ENCODE data around the gene RABEP2. TPM values are rescaled to one million over a fixed set of nuclear protein-coding genes. Genes with fewer than 3 reads are reported as not detected.
A peak's percentile ranks its signal among the peaks of the same experiment; 100 is the strongest.

The RABEP2 gene
- total and polyA plus RNA-seq, 9 of the 15 experiments (the other 6 are each of a cell fraction or from before 2014, with no cell fraction given), result 0.15 to 13.4 (median 3.5) TPM

DNA sequence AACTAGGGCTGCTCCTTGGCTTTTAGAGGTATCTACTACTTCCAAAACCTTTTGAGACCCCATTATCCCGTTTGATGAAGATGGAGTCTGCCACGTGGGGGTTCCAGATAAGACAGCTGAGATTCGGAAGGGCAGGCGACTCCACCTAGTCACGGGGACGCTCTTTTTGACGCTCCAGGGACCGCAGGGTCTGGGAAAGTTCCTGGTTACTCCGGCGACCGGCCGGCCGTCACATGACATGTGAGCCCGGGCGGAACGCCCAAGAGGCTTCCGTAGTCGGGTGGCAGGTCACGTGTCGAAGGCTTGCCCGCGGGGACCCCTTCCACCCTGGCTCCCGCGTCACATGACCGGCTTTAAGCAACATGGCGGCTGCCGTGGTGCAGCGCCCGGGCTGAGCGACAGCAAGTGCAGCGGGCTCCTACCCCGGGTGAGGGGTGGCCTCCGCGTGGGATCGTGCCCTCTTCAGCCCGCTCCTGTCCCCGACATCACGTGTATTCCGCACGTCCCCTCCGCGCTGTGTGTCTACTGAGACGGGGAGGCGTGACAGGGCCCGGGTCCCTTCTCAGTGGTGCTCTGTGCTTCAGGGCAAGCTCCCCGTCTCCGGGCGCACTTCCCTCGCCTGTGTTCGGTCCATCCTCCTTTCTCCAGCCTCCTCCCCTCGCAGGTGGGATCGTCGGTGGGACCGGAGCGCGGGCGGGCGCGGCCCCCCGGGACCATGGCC is 49.6 kb upstream of the RABEP2 start, which contains the start of gene SPNS1:
Gene SPNS1 (plus strand): TSS at position 342 of the 721 bp plus-strand sequence. CDS start 374 bp downstream, at position 716.
- Histone ChIP-seq H3K4me2 (ENCODE audit: insufficient read depth, low read length) (peak within 1 kb of the TSS; percentile 99), H3K27ac (ENCODE audit: extremely low read depth, low read depth, low read length) (peak within 1 kb of the TSS; percentile 63), H3K4me3 (peak within 1 kb of the TSS; percentile 94), H3K79me2 (ENCODE audit: control insufficient read depth, insufficient read depth, low read length) (peaks cover 9% of the 10 kb centered on the region; the same call in 2 of the 3 replicates), H3K9me1 (ENCODE audit: control insufficient read depth, insufficient read depth, low read length) (peaks cover 4% of the 10 kb centered on the region), H4K20me1 (replicated peaks; ENCODE audit: control insufficient read depth, insufficient read depth, low read length) (no peaks in the 10 kb centered on the region), H3K4me1 (replicated peaks in 1 of 2; ENCODE audit: control insufficient read depth in 2 of 2, insufficient read depth in 2 of 2, low read length in 2 of 2) (peaks cover 11 to 27% of the 10 kb centered on the region in 2 experiments; a peak in 3 of 5 replicates), H3K9ac (ENCODE audit: insufficient read depth in 1 of 2, low read depth in 2 of 2, low read length in 2 of 2) (peak within 1 kb of the TSS; percentile 77 to 97), H3K9me3 (replicated peaks; ENCODE audit: control insufficient read depth, insufficient read depth, low read depth, low read length) (no peaks in the 10 kb centered on the region), H3K36me3 (ENCODE audit: control insufficient read depth, insufficient read depth, low read length) (peaks cover 20% of the 10 kb centered on the region; the same call in 2 of the 3 replicates), H2AFZ (ENCODE audit: low read depth, low read length) (peak within 1 kb of the TSS; percentile 95), H3K27me3 (ENCODE audit: control insufficient read depth in 2 of 2, insufficient read depth in 2 of 2, low read length in 2 of 2) (no peaks in the 10 kb centered on the region)
- in situ Hi-C loops (cut with MboI) (loop anchor here (10.0 to 25.0 kb wide), 3 partner anchors 290 to 1238 kb away; no protein-coding TSS in a partner anchor), intact Hi-C loops (cut with micrococcal nuclease) (no loop called here)
- CTCF ChIA-PET (ENCODE audit: low intra/inter-chr PET ratio), result interaction anchor here (1.3 kb wide), 1 partner anchor 1047 kb away, joined by 5 read pairs; no protein-coding TSS in a partner anchor
- peak; percentile 98 for ATAC-seq
- no TSS peak for BruUV-seq (replicated peaks)
- peak; percentile 95 to 97 (median 96) for DNase-seq (ENCODE audit: extremely low read depth in 1 of 4, low spot score in 3 of 4)
- POLR2A ChIA-PET, result interaction anchor here (1.0 to 1.4 kb wide), 2 partner anchors 12 to 112 kb away, joined by 3 to 5 read pairs; no protein-coding TSS in a partner anchor
- peak; percentile 89 for FAIRE-seq
- under 1% methylated on average over 55 of the region's 60 CpGs for whole genome bisulfite sequencing (ENCODE audit: insufficient coverage, low coverage, missing lambda C conversion rate)
- no peak for TF ChIP-seq ESRRB (CRISPR knock-in tag; IDR thresholded peaks at IDR 0.05; ENCODE audit: borderline replicate concordance)
- no peak for TF ChIP-seq HNRNPL (IDR thresholded peaks at IDR 0.05; ENCODE audit: low read depth, low read length)
- TF ChIP-seq, protein P1, sequence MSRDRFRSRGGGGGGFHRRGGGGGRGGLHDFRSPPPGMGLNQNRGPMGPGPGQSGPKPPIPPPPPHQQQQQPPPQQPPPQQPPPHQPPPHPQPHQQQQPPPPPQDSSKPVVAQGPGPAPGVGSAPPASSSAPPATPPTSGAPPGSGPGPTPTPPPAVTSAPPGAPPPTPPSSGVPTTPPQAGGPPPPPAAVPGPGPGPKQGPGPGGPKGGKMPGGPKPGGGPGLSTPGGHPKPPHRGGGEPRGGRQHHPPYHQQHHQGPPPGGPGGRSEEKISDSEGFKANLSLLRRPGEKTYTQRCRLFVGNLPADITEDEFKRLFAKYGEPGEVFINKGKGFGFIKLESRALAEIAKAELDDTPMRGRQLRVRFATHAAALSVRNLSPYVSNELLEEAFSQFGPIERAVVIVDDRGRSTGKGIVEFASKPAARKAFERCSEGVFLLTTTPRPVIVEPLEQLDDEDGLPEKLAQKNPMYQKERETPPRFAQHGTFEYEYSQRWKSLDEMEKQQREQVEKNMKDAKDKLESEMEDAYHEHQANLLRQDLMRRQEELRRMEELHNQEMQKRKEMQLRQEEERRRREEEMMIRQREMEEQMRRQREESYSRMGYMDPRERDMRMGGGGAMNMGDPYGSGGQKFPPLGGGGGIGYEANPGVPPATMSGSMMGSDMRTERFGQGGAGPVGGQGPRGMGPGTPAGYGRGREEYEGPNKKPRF (IDR thresholded peaks at IDR 0.05; ENCODE audit: low read depth, low read length), result no peak
- TF ChIP-seq, protein P2, sequence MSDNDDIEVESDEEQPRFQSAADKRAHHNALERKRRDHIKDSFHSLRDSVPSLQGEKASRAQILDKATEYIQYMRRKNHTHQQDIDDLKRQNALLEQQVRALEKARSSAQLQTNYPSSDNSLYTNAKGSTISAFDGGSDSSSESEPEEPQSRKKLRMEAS (CRISPR knock-in tag; IDR thresholded peaks at IDR 0.05), result peak; percentile 93
- TF ChIP-seq PHF8 (IDR thresholded peaks at IDR 0.05; ENCODE audit: borderline replicate concordance, low read length), result peak; percentile 81; the same call in 1 of the 2 replicates
- TF ChIP-seq, protein P3, sequence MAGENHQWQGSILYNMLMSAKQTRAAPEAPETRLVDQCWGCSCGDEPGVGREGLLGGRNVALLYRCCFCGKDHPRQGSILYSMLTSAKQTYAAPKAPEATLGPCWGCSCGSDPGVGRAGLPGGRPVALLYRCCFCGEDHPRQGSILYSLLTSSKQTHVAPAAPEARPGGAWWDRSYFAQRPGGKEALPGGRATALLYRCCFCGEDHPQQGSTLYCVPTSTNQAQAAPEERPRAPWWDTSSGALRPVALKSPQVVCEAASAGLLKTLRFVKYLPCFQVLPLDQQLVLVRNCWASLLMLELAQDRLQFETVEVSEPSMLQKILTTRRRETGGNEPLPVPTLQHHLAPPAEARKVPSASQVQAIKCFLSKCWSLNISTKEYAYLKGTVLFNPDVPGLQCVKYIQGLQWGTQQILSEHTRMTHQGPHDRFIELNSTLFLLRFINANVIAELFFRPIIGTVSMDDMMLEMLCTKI (IDR thresholded peaks at IDR 0.05; ENCODE audit: partially characterized antibody), result no peak
- peak; percentile 60; the same call in 1 of the 2 replicates for TF ChIP-seq ETV1 (tag; conservative IDR thresholded peaks at IDR 0.05; ENCODE audit: low read depth)
- TF ChIP-seq RBM34 (IDR thresholded peaks at IDR 0.05; ENCODE audit: borderline replicate concordance, insufficient read depth, low read length), result no peak
- TF ChIP-seq MXI1 (IDR thresholded peaks at IDR 0.05; ENCODE audit: low read depth, low read length), result peak; percentile 91
- peak; percentile 93 for TF ChIP-seq HDAC2 (IDR thresholded peaks at IDR 0.05)
- no peak for TF ChIP-seq ZNF23 (CRISPR knock-in tag; IDR thresholded peaks at IDR 0.05)
- TF ChIP-seq MCM5 (IDR thresholded peaks at IDR 0.05; ENCODE audit: low read depth), result no peak
- TF ChIP-seq POLR2A (conservative IDR thresholded peaks at IDR 0.05), result peak; percentile 82
- TF ChIP-seq, protein P4, sequence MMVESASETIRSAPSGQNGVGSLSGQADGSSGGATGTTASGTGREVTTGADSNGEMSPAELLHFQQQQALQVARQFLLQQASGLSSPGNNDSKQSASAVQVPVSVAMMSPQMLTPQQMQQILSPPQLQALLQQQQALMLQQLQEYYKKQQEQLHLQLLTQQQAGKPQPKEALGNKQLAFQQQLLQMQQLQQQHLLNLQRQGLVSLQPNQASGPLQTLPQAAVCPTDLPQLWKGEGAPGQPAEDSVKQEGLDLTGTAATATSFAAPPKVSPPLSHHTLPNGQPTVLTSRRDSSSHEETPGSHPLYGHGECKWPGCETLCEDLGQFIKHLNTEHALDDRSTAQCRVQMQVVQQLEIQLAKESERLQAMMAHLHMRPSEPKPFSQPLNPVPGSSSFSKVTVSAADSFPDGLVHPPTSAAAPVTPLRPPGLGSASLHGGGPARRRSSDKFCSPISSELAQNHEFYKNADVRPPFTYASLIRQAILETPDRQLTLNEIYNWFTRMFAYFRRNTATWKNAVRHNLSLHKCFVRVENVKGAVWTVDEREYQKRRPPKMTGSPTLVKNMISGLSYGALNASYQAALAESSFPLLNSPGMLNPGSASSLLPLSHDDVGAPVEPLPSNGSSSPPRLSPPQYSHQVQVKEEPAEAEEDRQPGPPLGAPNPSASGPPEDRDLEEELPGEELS (CRISPR knock-in tag; IDR thresholded peaks at IDR 0.05; ENCODE audit: borderline replicate concordance), result no peak
- TF ChIP-seq ZNF830 (CRISPR knock-in tag; IDR thresholded peaks at IDR 0.05), result no peak
